ENCODE results near the gene NFYB. TPM values are rescaled to one million over a fixed set of nuclear protein-coding genes. Genes with fewer than 3 reads are reported as not detected.
"Not testable (repeated sequence)": the region's sequence is repeated elsewhere in the genome, so short reads cannot be mapped to it uniquely, and the experiment has no call there.

The NFYB gene
- total RNA-seq, 1 experiment from 2014 or later = 28.1 TPM

GRCh38 chr12:104165801-104166200 is 27.8 kb upstream of the NFYB start:
- POLR2A ChIA-PET (ENCODE audit: low non-redundant PET) = no interaction called here
- Histone ChIP-seq H3K36me3 (ENCODE audit: insufficient read depth, low read length, poor library complexity, severe bottlenecking) (no peaks in the 10 kb centered on the region), H3K27ac (ENCODE audit: low read depth, low read length, poor library complexity, severe bottlenecking) (no peak overlapping the region), H3K9me3 (ENCODE audit: low read depth, low read length, poor library complexity, severe bottlenecking) (no peaks in the 10 kb centered on the region), H3K4me3 (ENCODE audit: low read depth, low read length, poor library complexity, severe bottlenecking) (no peak overlapping the region), H3K4me1 (ENCODE audit: insufficient read depth, low read length, poor library complexity, severe bottlenecking) (no peaks in the 10 kb centered on the region), H3K27me3 (replicated peaks; ENCODE audit: insufficient read depth, low read depth, low read length, poor library complexity) (no peaks in the 10 kb centered on the region)
- CTCF ChIA-PET = no interaction called here
- no peak for DNase-seq (ENCODE audit: low spot score)
- intact Hi-C loops (cut with micrococcal nuclease; ENCODE audit: unreplicated experiment) = no loop called here
- no TSS peak for BruUV-seq (replicated peaks)
- no peak for TF ChIP-seq CTCF (conservative IDR thresholded peaks at IDR 0.05; ENCODE audit: low read depth, low read length)
- TF ChIP-seq EZH2 (IDR thresholded peaks at IDR 0.05; ENCODE audit: borderline replicate concordance, low read depth, low read length, poor library complexity, severe bottlenecking) = no peak

DNA sequence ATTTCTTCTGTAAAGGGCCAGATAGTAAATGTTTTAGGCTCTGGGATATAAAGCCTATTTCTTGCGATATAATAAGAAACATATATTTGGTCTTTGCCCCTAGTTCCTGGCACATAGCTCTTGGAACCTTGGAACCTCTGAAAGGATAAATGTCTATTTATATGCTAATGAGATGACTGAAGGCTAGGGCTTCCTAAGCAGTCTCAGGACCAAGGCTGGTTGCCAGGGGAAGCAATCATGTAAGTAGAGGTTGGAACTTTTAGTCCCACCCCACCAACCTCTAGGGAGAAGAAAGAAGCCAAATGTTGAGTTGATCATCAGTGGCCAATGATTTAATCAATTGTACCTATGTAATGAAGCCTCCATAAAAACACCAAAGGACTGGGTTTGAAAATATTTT is 26.6 kb upstream of the NFYB start:
- no peak overlapping the region for H3K4me3 ChIP-seq (ENCODE audit: low read depth, low read length, poor library complexity, severe bottlenecking)
- H3K27ac ChIP-seq (ENCODE audit: low read depth, low read length, poor library complexity, severe bottlenecking) = no peak overlapping the region
- no peak for DNase-seq (ENCODE audit: low spot score)
- H3K36me3 ChIP-seq (ENCODE audit: insufficient read depth, low read length, poor library complexity, severe bottlenecking) = no peaks in the 10 kb centered on the region
- POLR2A ChIA-PET (ENCODE audit: low non-redundant PET) = no interaction called here
- no TSS peak for BruUV-seq (replicated peaks)
- H3K4me1 ChIP-seq (ENCODE audit: insufficient read depth, low read length, poor library complexity, severe bottlenecking) = no peaks in the 10 kb centered on the region
- CTCF ChIA-PET = no interaction called here
- H3K27me3 ChIP-seq (replicated peaks; ENCODE audit: insufficient read depth, low read depth, low read length, poor library complexity) = no peaks in the 10 kb centered on the region
- intact Hi-C loops (cut with micrococcal nuclease; ENCODE audit: unreplicated experiment) = no loop called here
- TF ChIP-seq CTCF (conservative IDR thresholded peaks at IDR 0.05; ENCODE audit: low read depth, low read length) = no peak
- no peak for TF ChIP-seq EZH2 (IDR thresholded peaks at IDR 0.05; ENCODE audit: borderline replicate concordance, low read depth, low read length, poor library complexity, severe bottlenecking)
- no peaks in the 10 kb centered on the region for H3K9me3 ChIP-seq (ENCODE audit: low read depth, low read length, poor library complexity, severe bottlenecking)

GRCh38 chr12:104163631-104164030 is 25.6 kb upstream of the NFYB start:
- Histone ChIP-seq H3K4me1 (ENCODE audit: insufficient read depth, low read length, poor library complexity, severe bottlenecking) (no peaks in the 10 kb centered on the region), H3K36me3 (ENCODE audit: insufficient read depth, low read length, poor library complexity, severe bottlenecking) (no peaks in the 10 kb centered on the region), H3K27ac (ENCODE audit: low read depth, low read length, poor library complexity, severe bottlenecking) (no peak overlapping the region), H3K9me3 (ENCODE audit: low read depth, low read length, poor library complexity, severe bottlenecking) (no peaks in the 10 kb centered on the region), H3K4me3 (ENCODE audit: low read depth, low read length, poor library complexity, severe bottlenecking) (no peak overlapping the region), H3K27me3 (replicated peaks; ENCODE audit: insufficient read depth, low read depth, low read length, poor library complexity) (no peaks in the 10 kb centered on the region)
- ChIA-PET POLR2A (ENCODE audit: low non-redundant PET) (no interaction called here), CTCF (no interaction called here)
- DNase-seq (ENCODE audit: low spot score) = no peak
- BruUV-seq (replicated peaks) = no TSS peak
- TF ChIP-seq CTCF (conservative IDR thresholded peaks at IDR 0.05; ENCODE audit: low read depth, low read length) = no peak
- TF ChIP-seq EZH2 (IDR thresholded peaks at IDR 0.05; ENCODE audit: borderline replicate concordance, low read depth, low read length, poor library complexity, severe bottlenecking) = no peak
- intact Hi-C loops (cut with micrococcal nuclease; ENCODE audit: unreplicated experiment) = no loop called here

- BruUV-seq (replicated peaks); POLR2A ChIA-PET (ENCODE audit: low non-redundant PET): not testable (repeated sequence)
These were observed 25.0 kb upstream of the NFYB start for GRCh38 chr12:104163028-104163427.

More at GRCh38 chr12:104163028-104163427, 25.0 kb upstream of the NFYB start:
- DNase-seq (ENCODE audit: low spot score); H3K4me3 ChIP-seq (ENCODE audit: low read depth, low read length, poor library complexity, severe bottlenecking); H3K9me3 ChIP-seq (ENCODE audit: low read depth, low read length, poor library complexity, severe bottlenecking); H3K27ac ChIP-seq (ENCODE audit: low read depth, low read length, poor library complexity, severe bottlenecking); H3K4me1 ChIP-seq (ENCODE audit: insufficient read depth, low read length, poor library complexity, severe bottlenecking); intact Hi-C loops (cut with micrococcal nuclease; ENCODE audit: unreplicated experiment); CTCF ChIA-PET; H3K27me3 ChIP-seq (replicated peaks; ENCODE audit: insufficient read depth, low read depth, low read length, poor library complexity); H3K36me3 ChIP-seq (ENCODE audit: insufficient read depth, low read length, poor library complexity, severe bottlenecking): not testable (repeated sequence)
